GM23338 (cell line): ENCODE results near the gene PTPRN2.

ENCODE experiments used
- CREB1 ChIP-seq: fragments of 250-450 bp; sonication (Bioruptor Pico); IDR thresholded peaks from 2 replicates; pipeline ENCODE4 v1.5.0; 2020; ENCODE audit warnings: low read depth, mild to moderate bottlenecking, moderate library complexity
- EZH2 ChIP-seq: fragments of 200-600 bp; sonication (generic); IDR thresholded peaks from one replicate; pipeline ENCODE4 v1.8.0; 2017; ENCODE audit warnings: antibody characterized with exemption, mild to moderate bottlenecking, low read depth; ENCODE audit not compliant: unreplicated experiment
- EZH2phosphoT487 ChIP-seq: fragments of 200-600 bp; sonication (generic); IDR thresholded peaks from one replicate; pipeline ENCODE4 v1.8.1; 2018; ENCODE audit warnings: antibody characterized with exemption; ENCODE audit not compliant: unreplicated experiment
- POLR2AphosphoS5 ChIP-seq: IDR thresholded peaks from 2 replicates; pipeline ENCODE4 v1.6.1; 2016; ENCODE audit warnings: antibody characterized with exemption, low read depth
- STAT1 ChIP-seq: IDR thresholded peaks from one replicate; pipeline ENCODE4 v1.6.1; 2016; ENCODE audit warnings: antibody characterized with exemption; ENCODE audit not compliant: unreplicated experiment
- TF ChIP-seq, protein P1 (sequence below), 2 experiments: fragments of 200-600 bp in 1 of 2; sonication (generic) in 1 of 2; conservative IDR thresholded peaks; 2 replicates each; pipeline versions ENCODE4 v1.5.1 to v1.6.1; 2016 to 2017; ENCODE audit warnings: antibody characterized with exemption in 2 of 2, low read depth in 2 of 2, mild to moderate bottlenecking in 2 of 2, moderate library complexity in 1 of 2
- TF ChIP-seq, protein P2 (sequence below): IDR thresholded peaks from one replicate; pipeline ENCODE4 v1.6.1; 2018; ENCODE audit warnings: antibody characterized with exemption; ENCODE audit not compliant: unreplicated experiment

DNA sequence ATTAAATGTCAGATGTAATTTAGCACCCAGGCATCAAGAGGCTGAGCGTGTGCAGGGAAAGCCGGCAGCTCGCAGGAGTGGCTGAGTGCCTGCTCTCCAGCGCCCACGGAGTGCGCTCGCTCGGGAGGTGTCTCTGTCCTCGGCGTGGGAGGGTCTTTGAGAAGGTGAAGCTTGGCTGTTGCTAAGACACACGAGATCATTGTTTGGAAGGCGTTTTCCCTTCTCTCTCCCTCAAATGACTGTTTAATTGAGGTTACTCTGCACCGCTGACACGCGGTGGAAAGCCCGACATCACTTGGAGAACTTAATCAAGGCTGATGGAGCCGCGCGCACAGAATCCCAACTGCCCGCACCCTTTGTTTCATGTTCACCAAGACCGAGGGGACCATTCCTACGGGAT, 836.2 kb downstream of the PTPRN2 start:
- no peak for TF ChIP-seq POLR2AphosphoS5
- no peak for TF ChIP-seq EZH2phosphoT487
- TF ChIP-seq, protein P1, sequence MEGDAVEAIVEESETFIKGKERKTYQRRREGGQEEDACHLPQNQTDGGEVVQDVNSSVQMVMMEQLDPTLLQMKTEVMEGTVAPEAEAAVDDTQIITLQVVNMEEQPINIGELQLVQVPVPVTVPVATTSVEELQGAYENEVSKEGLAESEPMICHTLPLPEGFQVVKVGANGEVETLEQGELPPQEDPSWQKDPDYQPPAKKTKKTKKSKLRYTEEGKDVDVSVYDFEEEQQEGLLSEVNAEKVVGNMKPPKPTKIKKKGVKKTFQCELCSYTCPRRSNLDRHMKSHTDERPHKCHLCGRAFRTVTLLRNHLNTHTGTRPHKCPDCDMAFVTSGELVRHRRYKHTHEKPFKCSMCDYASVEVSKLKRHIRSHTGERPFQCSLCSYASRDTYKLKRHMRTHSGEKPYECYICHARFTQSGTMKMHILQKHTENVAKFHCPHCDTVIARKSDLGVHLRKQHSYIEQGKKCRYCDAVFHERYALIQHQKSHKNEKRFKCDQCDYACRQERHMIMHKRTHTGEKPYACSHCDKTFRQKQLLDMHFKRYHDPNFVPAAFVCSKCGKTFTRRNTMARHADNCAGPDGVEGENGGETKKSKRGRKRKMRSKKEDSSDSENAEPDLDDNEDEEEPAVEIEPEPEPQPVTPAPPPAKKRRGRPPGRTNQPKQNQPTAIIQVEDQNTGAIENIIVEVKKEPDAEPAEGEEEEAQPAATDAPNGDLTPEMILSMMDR (conservative IDR thresholded peaks at IDR 0.05; ENCODE audit: low read depth in 2 of 2): no peak
- TF ChIP-seq, protein P2, sequence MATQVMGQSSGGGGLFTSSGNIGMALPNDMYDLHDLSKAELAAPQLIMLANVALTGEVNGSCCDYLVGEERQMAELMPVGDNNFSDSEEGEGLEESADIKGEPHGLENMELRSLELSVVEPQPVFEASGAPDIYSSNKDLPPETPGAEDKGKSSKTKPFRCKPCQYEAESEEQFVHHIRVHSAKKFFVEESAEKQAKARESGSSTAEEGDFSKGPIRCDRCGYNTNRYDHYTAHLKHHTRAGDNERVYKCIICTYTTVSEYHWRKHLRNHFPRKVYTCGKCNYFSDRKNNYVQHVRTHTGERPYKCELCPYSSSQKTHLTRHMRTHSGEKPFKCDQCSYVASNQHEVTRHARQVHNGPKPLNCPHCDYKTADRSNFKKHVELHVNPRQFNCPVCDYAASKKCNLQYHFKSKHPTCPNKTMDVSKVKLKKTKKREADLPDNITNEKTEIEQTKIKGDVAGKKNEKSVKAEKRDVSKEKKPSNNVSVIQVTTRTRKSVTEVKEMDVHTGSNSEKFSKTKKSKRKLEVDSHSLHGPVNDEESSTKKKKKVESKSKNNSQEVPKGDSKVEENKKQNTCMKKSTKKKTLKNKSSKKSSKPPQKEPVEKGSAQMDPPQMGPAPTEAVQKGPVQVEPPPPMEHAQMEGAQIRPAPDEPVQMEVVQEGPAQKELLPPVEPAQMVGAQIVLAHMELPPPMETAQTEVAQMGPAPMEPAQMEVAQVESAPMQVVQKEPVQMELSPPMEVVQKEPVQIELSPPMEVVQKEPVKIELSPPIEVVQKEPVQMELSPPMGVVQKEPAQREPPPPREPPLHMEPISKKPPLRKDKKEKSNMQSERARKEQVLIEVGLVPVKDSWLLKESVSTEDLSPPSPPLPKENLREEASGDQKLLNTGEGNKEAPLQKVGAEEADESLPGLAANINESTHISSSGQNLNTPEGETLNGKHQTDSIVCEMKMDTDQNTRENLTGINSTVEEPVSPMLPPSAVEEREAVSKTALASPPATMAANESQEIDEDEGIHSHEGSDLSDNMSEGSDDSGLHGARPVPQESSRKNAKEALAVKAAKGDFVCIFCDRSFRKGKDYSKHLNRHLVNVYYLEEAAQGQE: no peak
- no peak for TF ChIP-seq STAT1
- TF ChIP-seq EZH2: no peak
- no peak for TF ChIP-seq CREB1 (CRISPR knock-in tag)
